H9 (cell line): Measurements from ENCODE around the gene SHB. TPM values are rescaled to one million over a fixed set of nuclear protein-coding genes. Genes with fewer than 3 reads are reported as not detected.

Experiments used
- DNase-seq: peaks from one replicate; pipeline ENCODE4 v3.0.0-alpha.2; 2017
- H2AFZ ChIP-seq: one replicate; pipeline ENCODE4 v1.6.1; 2013; ENCODE audit warnings: mild to moderate bottlenecking, low read length, control low read depth, moderate library complexity
- H2AK5ac ChIP-seq: 2 replicates; pipeline ENCODE4 v1.6.1; 2013; ENCODE audit warnings: low read length, control low read depth, mixed read lengths; ENCODE audit not compliant: insufficient read length
- H2BK120ac ChIP-seq: one replicate; pipeline ENCODE4 v1.6.1; 2013; ENCODE audit warnings: low read depth, mild to moderate bottlenecking, low read length, control low read depth, inconsistent platforms; ENCODE audit not compliant: poor library complexity, severe bottlenecking
- H2BK12ac ChIP-seq: 2 replicates; pipeline ENCODE4 v1.6.1; 2013; ENCODE audit warnings: low read length, control low read depth, mixed read lengths, low read depth; ENCODE audit not compliant: insufficient read length
- H2BK15ac ChIP-seq: 2 replicates; pipeline ENCODE4 v1.6.1; 2013; ENCODE audit warnings: low read depth, low read length, control low read depth
- H2BK20ac ChIP-seq: one replicate; pipeline ENCODE4 v1.6.1; 2013; ENCODE audit warnings: low read depth, mild to moderate bottlenecking, low read length, control low read depth, inconsistent platforms; ENCODE audit not compliant: poor library complexity, severe bottlenecking
- H2BK5ac ChIP-seq: 2 replicates; pipeline ENCODE4 v1.6.1; 2013; ENCODE audit warnings: low read length, control low read depth, mixed read lengths; ENCODE audit not compliant: insufficient read length
- H3K14ac ChIP-seq: 2 replicates; pipeline ENCODE4 v1.6.1; 2013; ENCODE audit warnings: low read length, control low read depth; ENCODE audit not compliant: insufficient read depth
- H3K18ac ChIP-seq: 2 replicates; pipeline ENCODE4 v1.6.1; 2013; ENCODE audit warnings: low read depth, mild to moderate bottlenecking, mixed read lengths, low read length, control low read depth; ENCODE audit not compliant: insufficient read length
- H3K23ac ChIP-seq: 2 replicates; pipeline ENCODE4 v1.6.1; 2013; ENCODE audit warnings: low read length, control low read depth, mixed read lengths, low read depth; ENCODE audit not compliant: insufficient read length
- H3K23me2 ChIP-seq: 2 replicates; pipeline ENCODE4 v1.6.1; 2013; ENCODE audit warnings: low read depth, mild to moderate bottlenecking, mixed read lengths, low read length, control low read depth; ENCODE audit not compliant: insufficient read length, poor library complexity, severe bottlenecking
- H3K27ac ChIP-seq: 2 replicates; pipeline ENCODE4 v1.5.1; 2013; ENCODE audit warnings: low read length, control low read depth, mixed read lengths, low read depth; ENCODE audit not compliant: insufficient read length
- H3K27me3 ChIP-seq: 2 replicates; pipeline ENCODE4 v1.6.1; 2013; ENCODE audit warnings: low read length, control low read depth, inconsistent platforms; ENCODE audit not compliant: insufficient read depth
- H3K4ac ChIP-seq: 2 replicates; pipeline ENCODE4 v1.6.1; 2013; ENCODE audit warnings: low read depth, mild to moderate bottlenecking, control low read depth, inconsistent platforms, low read length, moderate library complexity
- H3K4me1 ChIP-seq: 2 replicates; pipeline ENCODE4 v1.6.1; 2013; ENCODE audit warnings: low read length, control low read depth, inconsistent platforms; ENCODE audit not compliant: insufficient read depth
- H3K4me2 ChIP-seq: 2 replicates; pipeline ENCODE4 v1.6.1; 2013; ENCODE audit warnings: low read length, control low read depth, mixed read lengths; ENCODE audit not compliant: insufficient read length, insufficient read depth
- H3K56ac ChIP-seq: 2 replicates; pipeline ENCODE4 v1.6.1; 2013; ENCODE audit warnings: low read depth, mild to moderate bottlenecking, mixed read lengths, low read length, control low read depth; ENCODE audit not compliant: insufficient read length
- H3K79me1 ChIP-seq: 2 replicates; pipeline ENCODE4 v1.6.1; 2013; ENCODE audit warnings: low read depth, mild to moderate bottlenecking, moderate library complexity, low read length, control low read depth, inconsistent platforms; ENCODE audit not compliant: insufficient read depth, poor library complexity, severe bottlenecking
- H3K79me2 ChIP-seq: 2 replicates; pipeline ENCODE4 v1.6.1; 2013; ENCODE audit warnings: low read length, control low read depth, inconsistent platforms; ENCODE audit not compliant: insufficient read depth
- H3K9ac ChIP-seq: 2 replicates; pipeline ENCODE4 v1.6.1; 2013; ENCODE audit warnings: low read length, control low read depth, mixed read lengths; ENCODE audit not compliant: insufficient read length; ENCODE audit errors: extremely low read depth
- H3K9me3 ChIP-seq: one replicate; pipeline ENCODE4 v1.6.1; 2013; ENCODE audit warnings: low read depth, low read length, inconsistent platforms; ENCODE audit not compliant: control insufficient read depth
- H3T11ph ChIP-seq: one replicate; pipeline ENCODE4 v1.6.1; 2013; ENCODE audit warnings: mild to moderate bottlenecking, low read length, control low read depth, inconsistent platforms
- H4K20me1 ChIP-seq: one replicate; pipeline ENCODE4 v1.6.1; 2013; ENCODE audit not compliant: control insufficient read depth, insufficient read length, insufficient read depth
- H4K5ac ChIP-seq: 2 replicates; pipeline ENCODE4 v1.6.1; 2013; ENCODE audit warnings: low read depth, mild to moderate bottlenecking, mixed read lengths, low read length, control low read depth; ENCODE audit not compliant: insufficient read length
- H4K8ac ChIP-seq: replicated peaks from 2 replicates; pipeline ENCODE4 v1.6.1; 2013; ENCODE audit warnings: low read length, control low read depth, mixed read lengths, low read depth; ENCODE audit not compliant: insufficient read length
- H4K91ac ChIP-seq: 2 replicates; pipeline ENCODE4 v1.6.1; 2013; ENCODE audit warnings: low read depth, mild to moderate bottlenecking, moderate library complexity, mixed read lengths, low read length, control low read depth; ENCODE audit not compliant: insufficient read length
- H3K27ac Mint-ChIP-seq, 3 experiments: 2 replicates in 2 of 3; 3 replicates in 1 of 3; pipeline ENCODE4 v1.8.0; 2020 to 2021; ENCODE audit warnings: mixed read lengths in 3 of 3, mild to moderate bottlenecking in 1 of 3, moderate library complexity in 1 of 3
- H3K27me3 Mint-ChIP-seq: 2 replicates; pipeline ENCODE4 v1.8.0; 2021; ENCODE audit warnings: low read depth, mild to moderate bottlenecking, moderate library complexity, mixed read lengths
- H3K36me3 Mint-ChIP-seq, 3 experiments: 2 replicates in 2 of 3; 3 replicates in 1 of 3; pipeline ENCODE4 v1.8.0; 2020 to 2021; ENCODE audit warnings: low read depth in 3 of 3, mixed read lengths in 3 of 3; ENCODE audit not compliant: insufficient read depth in 1 of 3
- H3K4me1 Mint-ChIP-seq, 2 experiments: 2 replicates each; pipeline ENCODE4 v1.8.0; 2020; ENCODE audit warnings: mixed read lengths in 2 of 2
- H3K4me3 Mint-ChIP-seq, 2 experiments: 2 replicates in 1 of 2; 3 replicates in 1 of 2; pipeline ENCODE4 v1.8.0; 2020 to 2021; ENCODE audit warnings: mild to moderate bottlenecking in 2 of 2, mixed read lengths in 2 of 2, moderate library complexity in 1 of 2
- H3K9me3 Mint-ChIP-seq, 2 experiments: 2 replicates in 1 of 2; 3 replicates in 1 of 2; pipeline ENCODE4 v1.8.0; 2020; ENCODE audit warnings: mild to moderate bottlenecking in 2 of 2, mixed read lengths in 2 of 2, moderate library complexity in 1 of 2
- WGBS: extraction: QIAGEN DNeasy Blood & Tissue Kit; methylation state at CpG from one replicate; pipeline ENCODE4 v1.1.7; 2013; ENCODE audit warnings: missing lambda C conversion rate, low lambda C conversion rate, mixed read lengths; ENCODE audit not compliant: insufficient read length; ENCODE audit errors: extremely low coverage; 5-methylcytosine and 5-hydroxymethylcytosine counted together
- total RNA-seq: library from RNA; stranded (reverse); gene quantifications from 2 replicates; pipeline ENCODE4 v1.2.1, GENCODE V29; 2021
- TF ChIP-seq, protein P1 (sequence below): fragments of 200-600 bp; sonication (generic); conservative IDR thresholded peaks from 3 replicates; pipeline ENCODE4 v1.8.0; 2021; ENCODE audit warnings: antibody characterized with exemption, mild to moderate bottlenecking

SHB gene
- total RNA-seq, 1 experiment from 2014 or later, result 14.6 TPM

DNA sequence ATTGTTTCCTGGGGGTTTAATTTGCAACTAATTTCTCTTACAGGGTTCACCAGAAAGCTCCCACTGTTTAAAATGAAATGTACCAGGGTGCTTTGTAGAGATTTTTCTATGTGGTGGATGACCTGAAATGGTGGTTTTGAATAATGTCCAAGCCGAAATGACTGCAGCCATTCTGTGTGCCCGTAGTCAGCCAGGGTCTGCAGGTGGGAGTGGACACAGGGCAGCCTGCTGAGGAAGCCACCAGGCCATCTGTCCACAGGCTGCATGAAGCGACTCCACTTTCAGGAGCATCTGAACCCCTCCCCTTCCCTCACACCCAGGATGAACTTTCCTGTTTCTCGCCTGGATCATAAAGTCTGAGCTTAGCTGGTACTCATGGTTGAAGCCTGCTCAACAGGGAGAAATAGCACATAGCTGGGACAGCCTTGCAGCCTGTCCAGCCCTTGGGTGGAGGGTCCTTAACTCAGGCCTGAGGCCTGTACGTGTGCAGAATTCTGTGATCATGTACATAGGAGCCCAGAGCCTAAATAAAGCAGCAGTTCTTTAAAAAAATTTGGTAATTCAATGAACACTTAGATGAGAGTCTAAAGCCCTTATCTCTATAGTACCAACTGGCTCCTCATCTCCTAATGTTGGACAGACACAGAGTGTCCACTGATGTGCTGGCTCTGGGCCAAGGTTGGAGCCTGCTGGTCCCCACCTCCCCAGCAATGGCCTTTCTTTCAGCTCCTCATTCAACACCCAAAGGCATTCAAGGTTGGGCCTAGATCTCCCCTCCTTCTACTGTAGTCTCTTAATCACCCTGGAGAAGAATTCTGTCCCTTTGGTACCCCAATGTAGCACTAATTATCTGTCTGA is 72.8 kb downstream of the SHB start:
- no peak overlapping the region for H2BK120ac ChIP-seq
- no peak overlapping the region for H2AK5ac ChIP-seq
- no peak overlapping the region for H3K23ac ChIP-seq
- H3K79me1 ChIP-seq, result no peaks in the 10 kb centered on the region
- no peak overlapping the region for H2AFZ ChIP-seq
- no peak overlapping the region for H4K91ac ChIP-seq
- H3K56ac ChIP-seq, result no peak overlapping the region
- no peaks in the 10 kb centered on the region for H3K27me3 Mint-ChIP-seq
- no peak overlapping the region for H2BK12ac ChIP-seq
- H4K5ac ChIP-seq, result no peak overlapping the region
- no peaks in the 10 kb centered on the region for H3K23me2 ChIP-seq
- TF ChIP-seq, protein P1, sequence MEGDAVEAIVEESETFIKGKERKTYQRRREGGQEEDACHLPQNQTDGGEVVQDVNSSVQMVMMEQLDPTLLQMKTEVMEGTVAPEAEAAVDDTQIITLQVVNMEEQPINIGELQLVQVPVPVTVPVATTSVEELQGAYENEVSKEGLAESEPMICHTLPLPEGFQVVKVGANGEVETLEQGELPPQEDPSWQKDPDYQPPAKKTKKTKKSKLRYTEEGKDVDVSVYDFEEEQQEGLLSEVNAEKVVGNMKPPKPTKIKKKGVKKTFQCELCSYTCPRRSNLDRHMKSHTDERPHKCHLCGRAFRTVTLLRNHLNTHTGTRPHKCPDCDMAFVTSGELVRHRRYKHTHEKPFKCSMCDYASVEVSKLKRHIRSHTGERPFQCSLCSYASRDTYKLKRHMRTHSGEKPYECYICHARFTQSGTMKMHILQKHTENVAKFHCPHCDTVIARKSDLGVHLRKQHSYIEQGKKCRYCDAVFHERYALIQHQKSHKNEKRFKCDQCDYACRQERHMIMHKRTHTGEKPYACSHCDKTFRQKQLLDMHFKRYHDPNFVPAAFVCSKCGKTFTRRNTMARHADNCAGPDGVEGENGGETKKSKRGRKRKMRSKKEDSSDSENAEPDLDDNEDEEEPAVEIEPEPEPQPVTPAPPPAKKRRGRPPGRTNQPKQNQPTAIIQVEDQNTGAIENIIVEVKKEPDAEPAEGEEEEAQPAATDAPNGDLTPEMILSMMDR, result no peak
- H3K4me3 Mint-ChIP-seq, result no peak overlapping the region
- no peak overlapping the region for H3T11ph ChIP-seq
- no peaks in the 10 kb centered on the region for H3K27me3 ChIP-seq
- no peaks in the 10 kb centered on the region for H3K79me2 ChIP-seq
- H3K4me1 ChIP-seq, result no peaks in the 10 kb centered on the region
- H4K8ac ChIP-seq, result no peak overlapping the region
- no peaks in the 10 kb centered on the region for H3K36me3 Mint-ChIP-seq
- no peaks in the 10 kb centered on the region for H3K9me3 Mint-ChIP-seq
- H3K14ac ChIP-seq, result no peak overlapping the region; the same call in 1 of the 2 replicates
- H3K9me3 ChIP-seq, result no peaks in the 10 kb centered on the region
- no peak overlapping the region for H2BK15ac ChIP-seq
- H3K9ac ChIP-seq, result no peak overlapping the region
- H3K4me1 Mint-ChIP-seq, result peaks cover 16 to 30% of the 10 kb centered on the region in 2 experiments
- no peak overlapping the region for H3K4me2 ChIP-seq
- H2BK20ac ChIP-seq, result no peak overlapping the region
- H4K20me1 ChIP-seq, result no peaks in the 10 kb centered on the region
- WGBS, result no CpG with 5 or more reads among the region's 5 CpGs
- no peak overlapping the region for H3K4ac ChIP-seq
- H3K27ac Mint-ChIP-seq, result 0 out of 7 replicates have a peak overlapping the region, but pooled peaks of 1 of the 3 experiments have one; percentile 29
- no peak overlapping the region for H3K27ac ChIP-seq
- no peak overlapping the region for H2BK5ac ChIP-seq
- DNase-seq, result no peak
- H3K18ac ChIP-seq, result no peak overlapping the region
